Measurements from ENCODE around the gene KIF3A.
A peak's percentile ranks its signal among the peaks of the same experiment; 100 is the strongest.

The KIF3A gene

GRCh38 chr5:132662925-132663770 lies 74.2 kb downstream of the KIF3A start:
- DNase-seq (ENCODE audit: insufficient read length, low spot score) (peak; percentile 72), FAIRE-seq (peak; percentile 90)
- TF ChIP-seq POU2F2 (IDR thresholded peaks at IDR 0.05; ENCODE audit: low read depth, low read length) (no peak), POLR2AphosphoS5 (IDR thresholded peaks at IDR 0.05; ENCODE audit: low read depth, low read length) (peak; percentile 75), SPI1 (IDR thresholded peaks at IDR 0.05; ENCODE audit: low read depth, low read length) (peak; percentile 16; the same call in 1 of the 2 replicates), POLR2A (IDR thresholded peaks at IDR 0.05; ENCODE audit: low read depth, low read length) (peak; percentile 54; the same call in 1 of the 2 replicates), TAF1 (IDR thresholded peaks at IDR 0.05; ENCODE audit: low read depth, low read length) (peak; percentile 46; the same call in 1 of the 2 replicates)

- peak; percentile 23 for FAIRE-seq
- no peak for DNase-seq (ENCODE audit: insufficient read length, low spot score)
- TF ChIP-seq POLR2A (IDR thresholded peaks at IDR 0.05; ENCODE audit: low read depth, low read length) (no peak), PAX5 (IDR thresholded peaks at IDR 0.05; ENCODE audit: insufficient read depth, low read length, severe bottlenecking) (no peak), SPI1 (IDR thresholded peaks at IDR 0.05; ENCODE audit: low read depth, low read length) (no peak), POU2F2 (IDR thresholded peaks at IDR 0.05; ENCODE audit: low read depth, low read length) (no peak), POLR2AphosphoS5 (IDR thresholded peaks at IDR 0.05; ENCODE audit: low read depth, low read length) (no peak), TAF1 (IDR thresholded peaks at IDR 0.05; ENCODE audit: low read depth, low read length) (no peak)
Measured at GRCh38 chr5:132662004-132662401, 75.3 kb downstream of the KIF3A start.

- FAIRE-seq (peak; percentile 90), DNase-seq (ENCODE audit: insufficient read length, low spot score) (no peak)
- no peak for TF ChIP-seq POLR2AphosphoS5 (IDR thresholded peaks at IDR 0.05; ENCODE audit: low read depth, low read length)
- peak; percentile 86 for TF ChIP-seq SPI1 (IDR thresholded peaks at IDR 0.05; ENCODE audit: low read depth, low read length)
- TF ChIP-seq POU2F2 (IDR thresholded peaks at IDR 0.05; ENCODE audit: low read depth, low read length) = 0 out of 2 replicates have a peak, but pooled peaks have one; percentile 6
- TF ChIP-seq POLR2A (IDR thresholded peaks at IDR 0.05; ENCODE audit: low read depth, low read length) = 0 out of 2 replicates have a peak, but pooled peaks have one; percentile 7
Measured at GRCh38 chr5:132661231-132662003, 75.9 kb downstream of the KIF3A start.

GRCh38 chr5:132659598-132660493 lies 77.5 kb downstream of the KIF3A start:
- DNase-seq (ENCODE audit: insufficient read length, low spot score) (no peak), FAIRE-seq (peak; percentile 9)
- TF ChIP-seq PAX5 (IDR thresholded peaks at IDR 0.05; ENCODE audit: insufficient read depth, low read length, severe bottlenecking) (no peak), POLR2AphosphoS5 (IDR thresholded peaks at IDR 0.05; ENCODE audit: low read depth, low read length) (no peak), TAF1 (IDR thresholded peaks at IDR 0.05; ENCODE audit: low read depth, low read length) (no peak), POU2F2 (IDR thresholded peaks at IDR 0.05; ENCODE audit: low read depth, low read length) (no peak), POLR2A (IDR thresholded peaks at IDR 0.05; ENCODE audit: low read depth, low read length) (no peak), SPI1 (IDR thresholded peaks at IDR 0.05; ENCODE audit: low read depth, low read length) (no peak)

- FAIRE-seq (no peak), DNase-seq (ENCODE audit: insufficient read length, low spot score) (no peak)
- TF ChIP-seq TAF1 (IDR thresholded peaks at IDR 0.05; ENCODE audit: low read depth, low read length) (no peak), POLR2A (IDR thresholded peaks at IDR 0.05; ENCODE audit: low read depth, low read length) (no peak), POU2F2 (IDR thresholded peaks at IDR 0.05; ENCODE audit: low read depth, low read length) (no peak), PAX5 (IDR thresholded peaks at IDR 0.05; ENCODE audit: insufficient read depth, low read length, severe bottlenecking) (no peak), POLR2AphosphoS5 (IDR thresholded peaks at IDR 0.05; ENCODE audit: low read depth, low read length) (no peak), SPI1 (IDR thresholded peaks at IDR 0.05; ENCODE audit: low read depth, low read length) (no peak)
Measured at GRCh38 chr5:132658381-132659302, 78.7 kb downstream of the KIF3A start.

- TF ChIP-seq TAF1 (IDR thresholded peaks at IDR 0.05; ENCODE audit: low read depth, low read length) = no peak
- TF ChIP-seq POLR2A (IDR thresholded peaks at IDR 0.05; ENCODE audit: low read depth, low read length) = no peak
- no peak for TF ChIP-seq POU2F2 (IDR thresholded peaks at IDR 0.05; ENCODE audit: low read depth, low read length)
- no peak for TF ChIP-seq POLR2AphosphoS5 (IDR thresholded peaks at IDR 0.05; ENCODE audit: low read depth, low read length)
- no peak for TF ChIP-seq PAX5 (IDR thresholded peaks at IDR 0.05; ENCODE audit: insufficient read depth, low read length, severe bottlenecking)
- TF ChIP-seq SPI1 (IDR thresholded peaks at IDR 0.05; ENCODE audit: low read depth, low read length) = no peak
- DNase-seq (ENCODE audit: insufficient read length, low spot score) (no peak), FAIRE-seq (no peak)
Measured at GRCh38 chr5:132657676-132658380, 79.5 kb downstream of the KIF3A start, which contains the start of gene IL13. IL13 (plus strand) TSS chr5:132658173; CDS start chr5:132658187, 14 bp downstream.

- DNase-seq (ENCODE audit: insufficient read length, low spot score) = no peak
- peak; percentile 57 for FAIRE-seq
- no peak for TF ChIP-seq POLR2AphosphoS5 (IDR thresholded peaks at IDR 0.05; ENCODE audit: low read depth, low read length)
- TF ChIP-seq SPI1 (IDR thresholded peaks at IDR 0.05; ENCODE audit: low read depth, low read length) = peak; percentile 61
- TF ChIP-seq POU2F2 (IDR thresholded peaks at IDR 0.05; ENCODE audit: low read depth, low read length) = no peak
Measured at GRCh38 chr5:132656774-132657355, 80.5 kb downstream of the KIF3A start.
